ENCODE data around the gene P4HA2.

- no peak for TF ChIP-seq POLR2A (IDR thresholded peaks at IDR 0.05; ENCODE audit: extremely low read depth, insufficient read length)
- no peak for TF ChIP-seq CTCF (IDR thresholded peaks at IDR 0.05; ENCODE audit: low read depth, low read length)
- TF ChIP-seq MAX (IDR thresholded peaks at IDR 0.05; ENCODE audit: low read depth, low read length), result no peak
Observed at GRCh38 chr5:132250547-132250946, 22.9 kb upstream of the P4HA2 start.
